HG02973 (cell line): ENCODE measurements around the gene ESPL1.

Experiments used
- ATAC-seq: cut with Tn5 transposase; IDR thresholded peaks from one replicate; pipeline ENCODE4 v1.9.1; 2021; ENCODE audit warnings: moderate library complexity; ENCODE audit not compliant: unreplicated experiment

The ESPL1 gene

DNA sequence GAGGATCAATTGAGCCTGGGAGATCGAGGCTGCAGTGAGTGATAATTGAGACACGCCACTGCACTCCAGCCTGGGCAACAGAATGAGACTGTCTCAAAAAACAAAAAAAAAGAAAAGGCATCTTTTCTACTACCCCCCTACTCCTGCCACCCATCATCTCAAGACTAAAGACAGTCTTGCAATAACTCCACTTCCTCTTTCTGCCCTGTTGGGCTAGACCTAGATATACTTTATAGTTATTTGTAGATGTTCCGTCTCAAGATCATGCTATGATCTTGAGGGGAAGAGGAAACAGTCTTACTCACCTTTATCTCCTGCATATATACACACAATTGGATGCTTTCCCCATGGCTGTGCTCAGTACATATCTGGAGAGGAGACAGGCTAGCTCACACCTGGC, 12.1 kb upstream of the ESPL1 start:
- ATAC-seq, result no peak

DNA sequence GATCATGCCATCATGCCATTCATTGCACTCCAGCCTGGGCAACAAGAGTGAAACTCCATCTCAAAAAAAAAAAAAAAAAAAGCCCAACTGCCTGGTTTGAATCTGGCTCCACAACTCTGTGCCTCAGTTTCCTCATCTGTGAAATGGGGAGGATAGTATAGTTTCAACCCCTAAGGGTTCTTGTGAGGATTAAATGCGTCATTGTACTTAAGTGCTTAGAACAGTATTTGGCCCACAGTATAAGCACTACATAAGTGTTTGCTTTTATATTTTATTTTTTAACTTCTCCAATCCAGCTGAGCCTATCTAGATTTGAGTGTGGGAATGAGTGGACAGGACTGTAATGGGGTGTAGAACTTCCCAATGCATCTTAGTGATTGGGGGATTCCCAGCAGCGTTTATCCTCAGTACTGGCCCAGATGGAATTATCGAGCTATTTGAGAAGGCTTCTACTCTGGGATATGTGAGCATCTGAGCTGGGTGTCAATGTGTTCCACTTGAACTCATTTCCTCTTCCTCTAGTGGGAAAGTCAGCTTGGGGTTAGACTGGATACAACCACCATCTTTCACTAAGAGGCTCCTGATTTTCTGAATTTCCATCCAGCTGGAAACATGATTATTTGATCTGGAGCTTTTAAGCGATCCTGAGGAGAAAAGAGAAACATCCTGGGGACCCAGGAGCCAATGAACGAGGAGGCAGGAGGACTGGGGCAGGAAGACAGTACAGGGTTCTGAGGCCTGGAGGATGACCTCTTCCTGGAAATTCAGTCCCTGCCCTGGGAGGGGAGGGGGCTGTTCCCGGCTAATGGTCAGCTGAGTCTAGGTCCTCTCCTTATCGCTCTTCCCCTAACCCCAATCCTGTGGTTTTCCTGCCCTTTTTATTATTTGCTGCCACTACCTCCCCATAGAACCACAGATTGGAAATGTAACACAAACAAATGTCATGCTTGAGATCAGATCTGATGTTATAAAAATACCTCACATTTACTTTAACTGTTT, 9.3 kb upstream of the ESPL1 start:
- no peak for ATAC-seq

DNA sequence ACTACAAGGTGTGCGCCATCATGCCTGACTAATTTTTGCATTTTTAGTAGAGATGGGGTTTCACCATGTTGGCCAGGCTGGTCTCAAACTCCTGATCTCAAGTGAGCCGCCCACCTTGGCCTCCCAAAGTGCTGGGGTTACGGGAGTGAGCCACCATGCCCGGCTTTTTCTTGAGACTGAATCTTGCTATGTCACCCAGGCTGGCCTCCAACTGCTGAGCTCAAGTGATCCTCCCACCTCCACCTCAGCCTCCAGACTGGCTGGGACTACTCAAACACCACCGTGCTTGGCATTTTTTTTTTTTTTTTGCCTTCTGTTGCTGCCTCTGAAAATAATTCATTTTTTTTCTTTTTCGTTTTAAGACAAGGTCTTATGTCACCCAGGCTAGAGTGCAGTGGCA, 8.2 kb upstream of the ESPL1 start:
- ATAC-seq, result no peak

DNA sequence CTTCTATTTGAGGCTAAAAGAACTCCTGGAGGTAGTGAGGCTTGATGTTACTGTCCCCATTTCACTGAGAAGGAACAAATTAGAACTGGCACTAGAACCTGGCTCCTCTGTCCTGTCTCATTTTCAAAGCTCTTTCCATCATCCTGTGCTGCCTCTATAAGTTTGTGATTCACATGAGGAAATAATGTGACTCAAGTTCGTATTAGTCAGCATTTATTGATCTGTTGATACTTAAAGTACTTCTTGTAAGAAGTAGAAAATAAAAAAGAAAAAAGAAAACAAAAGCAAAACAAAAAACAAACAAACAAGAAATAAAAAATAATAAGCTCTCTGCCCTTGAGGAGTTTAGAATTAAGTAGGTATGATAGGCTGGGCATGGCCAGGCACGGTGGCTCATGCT, 2.3 kb upstream of the ESPL1 start:
- no peak for ATAC-seq

DNA sequence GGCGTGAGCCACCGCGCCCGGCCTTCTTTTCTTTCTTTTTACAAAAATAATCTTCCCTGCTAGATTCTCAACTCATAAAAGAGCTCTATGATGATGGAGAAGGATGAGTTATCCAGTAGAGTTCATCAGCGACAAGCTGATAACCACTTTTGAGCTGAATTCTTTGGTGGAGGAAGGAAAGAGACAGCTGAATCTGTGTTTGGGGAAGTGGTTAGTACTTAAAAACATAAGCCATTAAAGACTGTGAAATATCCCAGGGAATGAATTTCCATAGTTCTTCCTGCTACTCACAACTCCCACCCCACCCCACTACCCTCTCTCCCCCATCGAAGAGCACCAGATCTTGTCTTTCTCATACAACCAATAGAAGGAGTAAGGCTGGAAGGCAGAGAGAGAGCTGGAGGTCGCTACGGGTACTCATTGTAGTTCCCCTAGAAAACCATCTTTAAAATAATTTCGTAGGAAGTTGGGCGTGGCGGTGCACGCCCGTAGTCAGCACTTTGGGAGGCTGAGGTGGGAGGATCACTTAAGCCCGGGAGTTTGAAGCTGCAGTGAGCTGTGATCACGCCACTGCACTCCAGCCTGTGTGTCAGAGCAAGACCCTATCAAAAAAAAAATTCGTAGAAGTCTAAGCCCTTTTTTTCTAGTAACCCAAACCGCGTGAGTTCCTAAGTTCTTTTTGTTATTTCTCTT, 647 bp upstream of the ESPL1 start:
- ATAC-seq, result no peak

DNA sequence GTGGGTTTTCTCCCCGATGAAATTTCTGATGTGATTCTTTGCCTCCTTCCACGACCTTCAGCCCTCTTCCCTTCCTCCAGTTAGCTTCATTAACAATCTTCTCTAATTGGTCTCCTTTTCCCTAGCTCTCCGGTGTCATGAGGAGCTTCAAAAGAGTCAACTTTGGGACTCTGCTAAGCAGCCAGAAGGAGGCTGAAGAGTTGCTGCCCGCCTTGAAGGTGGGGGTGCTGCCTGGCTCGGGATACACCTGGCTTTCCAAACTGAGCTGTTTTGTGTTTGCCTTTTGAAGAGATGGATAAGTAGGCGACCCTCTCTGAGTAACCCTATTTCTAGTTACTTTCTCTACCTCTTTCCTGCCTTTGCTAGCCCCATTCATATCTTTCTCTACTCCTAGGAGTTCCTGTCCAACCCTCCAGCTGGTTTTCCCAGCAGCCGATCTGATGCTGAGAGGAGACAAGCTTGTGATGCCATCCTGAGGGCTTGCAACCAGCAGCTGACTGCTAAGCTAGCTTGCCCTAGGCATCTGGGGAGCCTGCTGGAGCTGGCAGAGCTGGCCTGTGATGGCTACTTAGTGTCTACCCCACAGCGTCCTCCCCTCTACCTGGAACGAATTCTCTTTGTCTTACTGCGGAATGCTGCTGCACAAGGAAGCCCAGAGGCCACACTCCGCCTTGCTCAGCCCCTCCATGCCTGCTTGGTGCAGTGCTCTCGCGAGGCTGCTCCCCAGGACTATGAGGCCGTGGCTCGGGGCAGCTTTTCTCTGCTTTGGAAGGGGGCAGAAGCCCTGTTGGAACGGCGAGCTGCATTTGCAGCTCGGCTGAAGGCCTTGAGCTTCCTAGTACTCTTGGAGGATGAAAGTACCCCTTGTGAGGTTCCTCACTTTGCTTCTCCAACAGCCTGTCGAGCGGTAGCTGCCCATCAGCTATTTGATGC, 797 bp downstream of the ESPL1 start:
- no peak for ATAC-seq

DNA sequence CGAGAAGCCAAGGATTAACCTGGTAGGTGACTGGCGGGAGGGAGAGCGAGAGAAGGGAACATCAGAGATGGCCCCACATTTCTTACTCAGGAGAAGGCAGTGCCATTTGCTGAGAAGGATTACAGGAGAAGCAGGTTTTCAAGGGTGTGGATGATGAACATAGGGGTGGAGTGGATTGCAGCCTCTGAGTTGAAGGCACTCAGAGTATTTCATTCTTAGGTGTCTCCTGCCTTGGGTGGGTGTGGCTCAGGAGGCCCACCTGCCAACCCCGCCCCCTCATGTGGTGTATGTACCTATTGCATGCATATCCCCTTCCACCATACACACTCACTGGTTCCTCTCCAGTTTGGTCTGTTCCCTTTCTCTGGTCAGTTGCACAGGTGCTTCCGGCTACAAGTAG, 6.3 kb downstream of the ESPL1 start:
- ATAC-seq, result no peak

DNA sequence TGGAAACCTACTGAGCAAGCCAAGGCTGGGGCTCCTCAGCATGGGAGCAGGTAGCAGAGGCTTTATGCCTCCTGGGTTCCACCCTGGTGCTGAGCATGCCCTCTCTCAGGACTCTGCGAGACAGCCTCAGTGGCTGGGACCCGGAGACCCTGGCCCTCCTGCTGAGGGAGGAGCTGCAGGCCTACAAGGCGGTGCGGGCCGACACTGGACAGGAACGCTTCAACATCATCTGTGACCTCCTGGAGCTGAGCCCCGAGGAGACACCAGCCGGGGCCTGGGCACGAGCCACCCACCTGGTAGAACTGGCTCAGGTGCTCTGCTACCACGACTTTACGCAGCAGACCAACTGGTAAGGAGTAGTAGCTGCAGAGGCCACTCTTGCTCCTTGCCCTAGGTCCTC, 8.4 kb downstream of the ESPL1 start:
- no peak for ATAC-seq

DNA sequence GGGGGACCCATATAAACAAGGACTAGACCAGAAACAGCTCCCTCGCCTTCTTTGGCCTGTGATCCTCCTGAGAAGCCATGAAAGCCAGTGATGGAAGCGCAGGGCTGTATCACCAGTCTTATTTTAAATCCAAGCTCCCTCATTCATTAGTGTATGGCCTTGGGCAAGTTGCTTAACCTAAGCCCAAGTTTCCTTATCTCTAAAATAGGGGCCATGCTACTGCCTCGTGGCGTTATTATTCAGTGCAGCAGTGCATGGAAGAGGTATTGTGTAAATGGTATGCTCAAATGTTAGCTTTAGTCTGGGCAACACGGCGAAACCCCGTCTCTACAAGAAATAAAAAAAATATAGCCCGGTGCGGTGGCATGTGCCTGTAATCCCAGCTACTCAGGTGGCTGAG, 9.9 kb downstream of the ESPL1 start:
- ATAC-seq, result no peak

DNA sequence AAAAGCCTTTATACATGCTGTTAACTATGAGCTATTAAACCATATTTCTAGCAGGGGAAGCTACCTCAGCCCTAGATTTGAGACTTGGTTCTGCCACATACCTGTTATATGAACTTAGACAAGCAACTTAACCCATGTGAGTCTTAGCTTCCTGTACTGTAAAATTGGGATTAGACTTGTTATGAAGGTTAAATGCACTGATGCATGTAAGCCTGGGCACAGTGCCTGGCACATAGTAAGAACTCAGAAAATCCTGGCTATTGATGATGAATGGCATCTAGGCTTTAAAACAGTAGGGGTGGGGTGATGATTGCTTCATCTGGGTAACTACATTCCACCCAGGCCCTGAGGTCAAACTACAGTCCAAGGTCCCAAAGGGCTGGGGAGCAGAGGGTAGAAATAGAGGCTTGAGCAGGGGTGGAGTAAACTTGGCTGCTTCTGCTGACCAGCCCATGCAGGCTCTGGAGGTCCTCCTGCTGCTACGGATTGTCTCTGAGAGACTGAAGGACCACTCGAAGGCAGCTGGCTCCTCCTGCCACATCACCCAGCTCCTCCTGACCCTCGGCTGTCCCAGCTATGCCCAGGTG, 11.3 kb downstream of the ESPL1 start:
- no peak for ATAC-seq

DNA sequence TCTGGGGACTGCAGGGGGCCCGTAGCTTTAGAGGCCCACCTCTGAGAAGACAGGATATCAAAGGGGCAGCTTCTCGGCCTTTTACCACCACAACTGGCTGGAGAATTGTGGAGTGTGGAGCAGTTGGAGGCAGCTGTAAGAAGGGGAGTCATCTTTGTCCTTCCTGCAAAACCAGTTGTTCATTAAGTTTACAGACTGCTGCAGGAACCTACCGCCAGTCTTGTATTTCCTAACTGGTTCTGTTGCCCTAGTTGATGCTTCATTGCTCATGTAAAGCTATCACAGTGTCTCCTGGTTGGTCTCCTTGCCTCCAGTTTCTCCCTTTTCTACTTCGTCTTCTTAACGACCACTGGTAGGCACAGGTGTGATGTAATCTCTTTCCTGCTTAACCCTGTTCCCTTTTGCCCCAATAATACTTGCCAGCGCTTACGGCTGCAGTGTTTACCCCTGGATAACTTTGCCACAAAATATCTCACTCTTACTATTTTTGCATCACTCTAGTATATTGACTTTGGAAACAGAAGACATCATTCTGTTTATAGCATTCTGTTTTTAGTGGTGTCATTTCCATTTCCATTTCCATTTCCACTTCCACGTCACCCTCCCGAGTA, 11.9 kb downstream of the ESPL1 start:
- no peak for ATAC-seq

DNA sequence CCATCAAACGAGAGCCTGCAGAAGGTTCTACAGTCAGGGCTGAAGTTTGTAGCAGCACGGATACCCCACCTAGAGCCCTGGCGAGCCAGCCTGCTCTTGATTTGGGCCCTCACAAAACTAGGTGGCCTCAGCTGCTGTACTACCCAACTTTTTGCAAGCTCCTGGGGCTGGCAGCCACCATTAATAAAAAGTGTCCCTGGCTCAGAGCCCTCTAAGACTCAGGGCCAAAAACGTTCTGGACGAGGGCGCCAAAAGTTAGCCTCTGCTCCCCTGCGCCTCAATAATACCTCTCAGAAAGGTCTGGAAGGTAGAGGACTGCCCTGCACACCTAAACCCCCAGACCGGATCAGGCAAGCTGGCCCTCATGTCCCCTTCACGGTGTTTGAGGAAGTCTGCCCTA, 18.3 kb downstream of the ESPL1 start:
- no peak for ATAC-seq

DNA sequence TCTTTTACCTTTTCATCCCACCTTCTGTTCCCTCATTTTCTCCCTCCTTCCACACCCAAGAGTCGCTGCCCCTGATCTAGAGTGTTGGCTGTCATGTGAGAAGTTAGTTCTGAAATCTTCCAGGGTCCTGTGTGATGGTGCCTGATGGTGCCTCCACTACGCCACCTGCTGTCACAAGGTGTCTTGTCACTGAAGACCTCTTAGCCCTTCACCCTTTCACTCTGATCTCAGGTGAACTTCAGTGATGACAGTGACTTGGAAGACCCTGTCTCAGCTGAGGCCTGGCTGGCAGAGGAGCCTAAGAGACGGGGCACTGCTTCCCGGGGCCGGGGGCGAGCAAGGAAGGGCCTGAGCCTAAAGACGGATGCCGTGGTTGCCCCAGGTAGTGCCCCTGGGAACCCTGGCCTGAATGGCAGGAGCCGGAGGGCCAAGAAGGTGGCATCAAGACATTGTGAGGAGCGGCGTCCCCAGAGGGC, 19.7 kb downstream of the ESPL1 start:
- no peak for ATAC-seq

DNA sequence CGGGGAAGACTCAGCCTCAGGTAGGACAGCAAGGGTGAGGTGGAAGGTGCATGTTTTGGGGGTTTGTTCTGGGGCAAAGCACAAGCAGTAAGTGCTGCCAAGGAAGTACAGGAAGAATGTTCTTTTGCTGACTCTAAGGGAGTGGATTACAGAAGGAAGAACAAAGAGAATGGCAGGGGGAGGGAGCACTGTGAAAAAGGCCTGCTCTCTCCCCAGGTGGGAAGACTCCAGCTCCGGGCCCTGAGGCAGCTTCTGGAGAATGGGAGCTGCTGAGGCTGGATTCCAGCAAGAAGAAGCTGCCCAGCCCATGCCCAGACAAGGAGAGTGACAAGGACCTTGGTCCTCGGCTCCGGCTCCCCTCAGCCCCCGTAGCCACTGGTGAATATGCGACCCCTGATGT, 20.2 kb downstream of the ESPL1 start:
- ATAC-seq, result no peak

DNA sequence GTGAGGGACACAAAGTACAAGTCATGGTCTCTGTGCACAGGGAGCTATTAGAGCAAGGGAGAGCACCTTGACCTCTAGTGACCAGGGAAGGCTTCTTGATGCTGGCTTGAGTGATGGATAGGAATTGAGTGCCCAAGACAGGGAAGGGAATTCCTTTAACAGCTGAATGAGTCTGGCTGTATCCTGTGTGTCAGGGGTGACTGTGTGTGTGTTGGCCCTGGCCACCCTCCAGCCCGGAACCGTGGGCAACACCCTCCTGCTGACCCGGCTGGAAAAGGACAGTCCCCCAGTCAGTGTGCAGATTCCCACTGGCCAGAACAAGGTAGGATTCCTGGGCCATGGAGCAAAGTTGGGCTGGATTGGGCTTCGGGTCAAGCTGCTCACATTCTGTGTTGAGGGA, 21.8 kb downstream of the ESPL1 start:
- ATAC-seq, result no peak

DNA sequence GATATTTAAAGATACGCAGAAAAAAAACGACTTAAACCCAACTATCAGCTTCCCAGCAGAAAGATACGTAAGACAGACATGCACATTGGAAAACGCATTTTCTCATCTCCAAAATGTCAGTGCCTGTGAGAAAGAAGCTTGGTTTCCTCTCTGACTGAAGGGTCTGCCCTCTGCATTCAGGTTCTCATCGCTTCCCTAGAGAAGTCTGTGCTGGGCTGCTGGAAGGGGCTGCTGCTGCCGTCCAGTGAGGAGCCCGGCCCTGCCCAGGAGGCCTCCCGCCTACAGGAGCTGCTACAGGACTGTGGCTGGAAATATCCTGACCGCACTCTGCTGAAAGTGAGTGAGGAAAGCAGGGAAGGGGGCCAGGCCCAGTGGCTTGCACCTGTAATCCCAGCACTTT, 22.6 kb downstream of the ESPL1 start:
- no peak for ATAC-seq

DNA sequence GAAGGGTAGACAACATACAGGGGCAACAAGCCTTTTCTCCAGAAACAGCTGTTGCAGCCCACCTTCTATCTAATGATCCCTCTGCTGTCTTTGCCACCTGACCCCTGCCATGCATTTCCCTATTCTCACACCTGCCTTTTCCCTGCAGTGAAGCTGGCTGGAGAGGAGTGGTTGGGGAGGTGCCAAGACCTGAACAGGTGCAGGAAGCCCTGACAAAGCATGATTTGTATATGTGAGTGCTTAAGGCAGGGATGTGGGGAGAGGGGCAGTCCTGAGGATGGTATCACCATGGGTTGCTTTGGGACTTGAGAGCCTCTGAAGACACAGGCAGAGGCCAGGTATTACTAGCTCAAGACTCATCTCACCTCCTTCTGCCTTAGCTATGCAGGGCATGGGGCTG, 24.3 kb downstream of the ESPL1 start:
- ATAC-seq, result no peak

DNA sequence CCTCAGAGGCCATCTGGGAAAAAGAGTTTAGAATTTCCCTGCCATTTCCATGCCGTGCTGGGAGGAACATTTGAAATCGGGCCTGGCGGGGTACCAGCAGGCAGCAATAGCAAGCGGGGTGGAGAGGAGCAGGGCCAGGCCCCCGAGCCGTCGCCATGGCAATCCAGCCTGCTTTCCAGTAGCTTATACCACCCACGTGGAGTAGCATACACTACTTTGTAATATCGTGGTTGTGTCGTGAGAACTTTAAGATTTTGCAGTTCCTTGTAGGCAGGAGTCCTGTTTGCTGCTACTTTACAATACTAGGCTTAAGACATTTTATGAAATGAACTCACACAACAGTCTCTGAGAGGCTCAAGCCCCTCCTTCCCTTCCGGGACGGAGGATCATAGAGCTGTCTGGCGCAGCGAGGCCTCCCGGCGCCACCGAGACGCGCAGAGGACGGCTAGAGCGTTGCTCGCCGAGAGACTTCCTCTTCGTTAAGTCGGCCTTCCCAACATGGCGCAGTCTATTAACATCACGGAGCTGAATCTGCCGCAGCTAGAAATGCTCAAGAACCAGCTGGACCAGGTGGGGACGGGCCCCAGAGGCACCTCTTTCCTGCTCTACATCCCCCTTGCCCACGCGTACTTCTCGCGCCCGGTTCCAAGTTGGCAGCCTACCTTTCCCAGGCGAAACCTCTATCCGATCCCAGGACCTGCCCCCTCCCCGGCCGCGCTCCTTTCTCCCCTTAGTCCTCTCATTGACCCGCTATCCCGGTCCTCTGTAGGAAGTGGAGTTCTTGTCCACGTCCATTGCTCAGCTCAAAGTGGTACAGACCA, 27.2 kb downstream of the ESPL1 start, which contains the start of gene PFDN5:
TSS of gene PFDN5 (plus strand) at position 473 of the 821 bp plus-strand sequence. CDS start at position 499, 26 bp downstream.
- ATAC-seq, result peak; percentile 71

DNA sequence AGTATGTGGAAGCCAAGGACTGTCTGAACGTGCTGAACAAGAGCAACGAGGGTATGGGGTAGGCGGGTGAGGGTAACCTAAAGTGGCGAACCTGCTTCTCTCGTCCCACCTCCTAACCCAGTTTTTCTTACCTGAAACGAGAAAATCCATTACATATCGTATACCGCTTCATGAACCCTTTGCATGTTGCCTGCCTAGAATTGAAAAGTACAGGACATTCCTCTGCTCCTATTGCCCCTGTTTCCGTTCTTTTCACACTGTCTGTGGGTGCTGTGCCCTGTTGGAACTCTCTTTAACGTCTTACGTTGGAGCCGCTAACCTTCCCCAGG, 27.8 kb downstream of the ESPL1 start:
- ATAC-seq, result no peak
